ENCODE data around the gene OR9A2.

The OR9A2 gene

GRCh38 chr7:143054621-143055020 lies 27.7 kb upstream of the OR9A2 start:
- no peak for DNase-seq (ENCODE audit: low read depth)
- no peak for TF ChIP-seq CTCF (IDR thresholded peaks at IDR 0.05; ENCODE audit: low read length, missing control alignments)

GRCh38 chr7:143052041-143052440 lies 25.1 kb upstream of the OR9A2 start, which contains the start of gene OR6V1:
OR6V1 (plus strand) TSS chr7:143052341; CDS start chr7:143052341, 0 bp downstream.
- DNase-seq (ENCODE audit: low read depth): no peak
- no peak for TF ChIP-seq CTCF (IDR thresholded peaks at IDR 0.05; ENCODE audit: low read length, missing control alignments)
- H3K4me3 ChIP-seq (replicated peaks; ENCODE audit: low read depth, low read length): no peak within 1 kb of the TSS

More at GRCh38 chr7:143054621-143055020, 27.7 kb upstream of the OR9A2 start:
- no peak overlapping the region for H3K4me3 ChIP-seq (replicated peaks; ENCODE audit: low read depth, low read length)

- H3K4me3 ChIP-seq (replicated peaks; ENCODE audit: low read depth, low read length): no peak overlapping the region
- no peak for DNase-seq (ENCODE audit: low read depth)
- no peak for TF ChIP-seq CTCF (IDR thresholded peaks at IDR 0.05; ENCODE audit: low read length, missing control alignments)
These were observed 24.0 kb upstream of the OR9A2 start for GRCh38 chr7:143050931-143051330.

- DNase-seq (ENCODE audit: low read depth): peak; percentile 45
- TF ChIP-seq CTCF (IDR thresholded peaks at IDR 0.05; ENCODE audit: low read length, missing control alignments): no peak
These were observed 22.4 kb upstream of the OR9A2 start for GRCh38 chr7:143049362-143049761.

GRCh38 chr7:143048827-143049226 lies 21.9 kb upstream of the OR9A2 start:
- TF ChIP-seq CTCF (IDR thresholded peaks at IDR 0.05; ENCODE audit: low read length, missing control alignments): no peak
- no peak overlapping the region for H3K4me3 ChIP-seq (replicated peaks; ENCODE audit: low read depth, low read length)
- no peak for DNase-seq (ENCODE audit: low read depth)

More at GRCh38 chr7:143049362-143049761, 22.4 kb upstream of the OR9A2 start:
- no peak overlapping the region for H3K4me3 ChIP-seq (replicated peaks; ENCODE audit: low read depth, low read length)

- TF ChIP-seq CTCF (IDR thresholded peaks at IDR 0.05; ENCODE audit: low read length, missing control alignments): no peak
- no peak for DNase-seq (ENCODE audit: low read depth)
These were observed 20.4 kb upstream of the OR9A2 start for GRCh38 chr7:143047326-143047725.

GRCh38 chr7:143046426-143046851 lies 19.5 kb upstream of the OR9A2 start:
- DNase-seq (ENCODE audit: low read depth): peak; percentile 32
- no peak overlapping the region for H3K4me3 ChIP-seq (replicated peaks; ENCODE audit: low read depth, low read length)
- no peak for TF ChIP-seq CTCF (IDR thresholded peaks at IDR 0.05; ENCODE audit: low read length, missing control alignments)

More at GRCh38 chr7:143047326-143047725, 20.4 kb upstream of the OR9A2 start:
- H3K4me3 ChIP-seq (replicated peaks; ENCODE audit: low read depth, low read length): no peak overlapping the region

Measured in fibroblast of pulmonary artery (primary cell).